HEK293T (cell line): Measurements from ENCODE around the gene PRR22.
"Not testable (repeated sequence)": the region's sequence is repeated elsewhere in the genome, so short reads cannot be mapped to it uniquely, and the experiment has no call there.

ENCODE experiments used
- FOXA1 ChIP-seq: fragments of 450-650 bp; IDR thresholded peaks from 2 replicates; pipeline ENCODE4 v1.6.1; 2016; ENCODE audit warnings: mild to moderate bottlenecking
- FOXK2 ChIP-seq: fragments of 450-650 bp; IDR thresholded peaks from 2 replicates; pipeline ENCODE4 v1.6.1; 2016; ENCODE audit warnings: mild to moderate bottlenecking
- FOXM1 ChIP-seq: fragments of 450-650 bp; IDR thresholded peaks from 2 replicates; pipeline ENCODE4 v1.6.1; 2017; ENCODE audit warnings: mild to moderate bottlenecking, borderline replicate concordance
- HDGF ChIP-seq: fragments of 450-650 bp; IDR thresholded peaks from 2 replicates; pipeline ENCODE4 v1.6.1; 2017; ENCODE audit warnings: antibody characterized with exemption, borderline replicate concordance
- L3MBTL2 ChIP-seq: fragments of 450-650 bp; conservative IDR thresholded peaks from 2 replicates; pipeline ENCODE4 v1.6.1; 2016; ENCODE audit warnings: mild to moderate bottlenecking
- SUZ12 ChIP-seq: fragments of 450-650 bp; IDR thresholded peaks from 2 replicates; pipeline ENCODE4 v1.6.1; 2016; ENCODE audit warnings: mild to moderate bottlenecking

GRCh38 chr19:5780916-5781315 is 3.6 kb downstream of the PRR22 start:
- TF ChIP-seq FOXK2, FOXM1, L3MBTL2, SUZ12, HDGF, FOXA1: not testable (repeated sequence)
